ENCODE data around the gene HDHD3. TPM values are rescaled to one million over a fixed set of nuclear protein-coding genes. Genes with fewer than 3 reads are reported as not detected.
A peak's percentile ranks its signal among the peaks of the same experiment; 100 is the strongest.
"Not testable (repeated sequence)": the region's sequence is repeated elsewhere in the genome, so short reads cannot be mapped to it uniquely, and the experiment has no call there.

The HDHD3 gene
- total RNA-seq, 1 donor from 2014 or later = 41.2 TPM

- ATAC-seq = no peak
Measured at GRCh38 chr9:113389451-113389850, 12.7 kb upstream of the HDHD3 start.

GRCh38 chr9:113388833-113389232 lies 12.0 kb upstream of the HDHD3 start:
- ATAC-seq = no peak

GRCh38 chr9:113387560-113388230 lies 10.9 kb upstream of the HDHD3 start:
- ATAC-seq = no peak

- peak; percentile 49 for ATAC-seq
Measured at GRCh38 chr9:113386571-113387393, 10.0 kb upstream of the HDHD3 start.

GRCh38 chr9:113381909-113382411 lies 5.2 kb upstream of the HDHD3 start:
- peak; percentile 74 for ATAC-seq

GRCh38 chr9:113381441-113381840 lies 4.7 kb upstream of the HDHD3 start:
- peak; percentile 1 for ATAC-seq

GRCh38 chr9:113380869-113381378 lies 4.1 kb upstream of the HDHD3 start:
- ATAC-seq = peak; percentile 74

GRCh38 chr9:113379829-113380210 lies 3.0 kb upstream of the HDHD3 start:
- not testable (repeated sequence) for ATAC-seq

GRCh38 chr9:113379094-113379828 lies 2.5 kb upstream of the HDHD3 start:
- ATAC-seq = not testable (repeated sequence)

- ATAC-seq = peak; percentile 32
Measured at GRCh38 chr9:113375057-113376023, 1.4 kb downstream of the HDHD3 start.

- ATAC-seq = no peak
Measured at GRCh38 chr9:113373676-113374392, 3.0 kb downstream of the HDHD3 start.

GRCh38 chr9:113373256-113373655 lies 3.5 kb downstream of the HDHD3 start:
- ATAC-seq = no peak

GRCh38 chr9:113372059-113372458 lies 4.7 kb downstream of the HDHD3 start:
- no peak for ATAC-seq

GRCh38 chr9:113370806-113371325 lies 5.9 kb downstream of the HDHD3 start:
- ATAC-seq = no peak

GRCh38 chr9:113369855-113370140 lies 7.0 kb downstream of the HDHD3 start:
- no peak for ATAC-seq

- no peak for ATAC-seq
Measured at GRCh38 chr9:113368982-113369854, 7.6 kb downstream of the HDHD3 start.

- no peak for ATAC-seq
Measured at GRCh38 chr9:113368348-113368981, 8.3 kb downstream of the HDHD3 start.

GRCh38 chr9:113365652-113366051 lies 11.1 kb downstream of the HDHD3 start:
- ATAC-seq = peak; percentile 15

GRCh38 chr9:113364951-113365350 lies 11.8 kb downstream of the HDHD3 start:
- ATAC-seq = no peak
